Activated CD4-positive, alpha-beta T cell treated with anti-CD3 and anti-CD28 coated beads, Interleukin-2, amount 50 U/mL, for 4 hours (primary cell): ENCODE measurements around the gene FILIP1L.

Experiments
- DNase-seq, 2 experiments: peaks; one replicate each; pipeline ENCODE4 v3.0.0-alpha.2; 2020

FILIP1L gene

DNA sequence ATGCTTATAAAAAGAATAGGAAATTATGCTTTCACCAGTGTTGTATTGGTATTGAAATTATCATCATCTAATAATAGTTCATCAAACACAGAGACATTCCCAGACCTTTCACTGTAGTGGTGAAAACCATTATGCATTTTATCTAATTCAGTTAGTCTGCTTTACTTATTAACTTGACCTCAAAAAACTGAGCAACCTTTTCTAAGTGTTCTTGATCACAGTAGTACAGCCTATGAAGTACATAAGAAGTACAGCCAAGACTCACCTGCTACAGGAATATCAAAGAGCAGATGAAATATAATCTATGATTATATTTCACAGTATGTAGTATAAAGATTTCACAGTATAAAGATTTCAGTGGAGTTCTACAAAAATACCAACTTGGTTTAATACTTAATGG is 75.2 kb downstream of the FILIP1L start:
- DNase-seq, result no peak

DNA sequence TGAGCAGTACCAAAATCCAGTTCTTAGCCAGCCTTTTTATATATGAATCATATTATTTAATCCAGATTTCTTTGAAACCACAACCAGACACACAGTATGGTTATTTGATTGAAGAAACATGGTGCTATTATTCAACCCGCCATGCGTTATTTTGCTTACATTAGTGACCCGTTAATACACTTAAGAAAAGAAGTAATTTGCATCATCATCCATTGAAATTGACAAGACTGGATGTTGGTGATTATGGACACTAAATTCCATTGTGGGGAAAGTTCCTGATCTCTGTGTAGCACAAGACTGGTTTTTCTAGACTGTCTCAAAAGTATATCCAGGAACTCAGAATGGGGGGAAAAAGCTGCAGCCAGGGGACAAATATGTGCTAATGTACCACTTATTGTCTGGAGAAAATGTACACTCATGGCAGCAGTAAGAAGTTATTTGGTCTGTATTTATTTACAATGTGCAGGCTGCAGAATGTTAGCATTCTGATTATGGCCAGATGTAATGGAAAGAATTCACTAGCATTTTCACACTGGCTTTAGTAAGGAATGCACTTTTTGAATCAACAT is 80.3 kb downstream of the FILIP1L start:
- no peak for DNase-seq

- no peak for DNase-seq
Measured at GRCh38 chr3:100033184-100033583, 81.1 kb downstream of the FILIP1L start.

DNA sequence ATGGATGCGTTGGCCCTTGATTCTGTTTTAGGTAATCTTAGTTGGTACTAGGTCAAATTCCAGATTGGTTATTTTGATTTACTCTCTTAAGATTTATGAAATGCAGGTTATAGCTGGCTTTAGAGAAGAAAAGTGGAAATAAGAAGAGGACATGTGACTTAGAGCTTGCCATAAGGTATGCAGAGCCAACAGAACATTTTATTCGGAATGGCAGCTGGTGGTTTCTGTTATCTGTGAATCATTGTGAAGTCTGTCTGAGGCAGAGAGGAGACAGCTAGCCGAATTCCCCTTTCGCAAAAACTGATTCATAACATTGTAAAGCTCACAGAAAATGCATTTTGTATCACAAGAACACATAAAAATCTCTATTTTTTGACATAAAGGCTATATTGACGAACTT is 82.1 kb downstream of the FILIP1L start:
- DNase-seq, result no peak

- no peak for DNase-seq
Measured at GRCh38 chr3:100030914-100031425, 83.3 kb downstream of the FILIP1L start.

DNA sequence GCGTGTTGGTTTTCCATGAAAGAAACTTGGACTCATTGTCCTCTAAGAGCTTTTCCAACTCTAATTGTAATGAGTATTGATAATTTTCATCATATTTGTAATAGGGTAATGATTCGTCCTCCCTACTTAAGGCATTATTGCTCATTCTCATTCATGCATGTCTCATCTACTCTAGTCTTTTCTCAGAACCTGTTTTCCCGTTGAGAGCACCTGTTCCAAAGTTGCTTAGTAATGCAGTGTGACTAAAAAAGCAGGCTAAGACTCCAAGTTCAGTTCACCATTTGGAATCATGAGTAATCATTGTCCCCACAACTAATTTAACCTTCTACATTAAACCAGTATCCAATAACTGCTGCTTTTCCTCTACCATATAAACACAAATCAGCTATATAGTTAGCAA is 84.0 kb downstream of the FILIP1L start:
- no peak for DNase-seq

DNA sequence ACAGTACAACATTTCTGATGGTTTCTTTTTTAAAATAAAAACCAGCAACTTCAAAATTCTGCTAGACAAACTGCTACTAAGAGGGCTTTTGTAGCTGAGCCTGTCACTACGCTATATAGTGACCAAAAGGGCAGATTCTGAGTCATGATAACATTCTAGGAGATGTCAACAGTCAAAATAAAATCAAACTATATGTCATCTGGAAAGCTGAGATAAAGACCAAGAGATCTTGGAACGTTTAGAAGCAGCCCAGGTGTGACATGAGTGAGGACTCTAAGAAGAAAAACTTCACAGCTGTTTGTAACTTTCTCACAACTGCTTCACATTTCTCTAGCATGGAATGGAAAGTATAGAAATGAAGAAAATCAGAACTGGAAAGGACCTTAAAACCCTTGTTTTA is 84.6 kb downstream of the FILIP1L start:
- DNase-seq, result no peak

- no peak for DNase-seq
Measured at GRCh38 chr3:100029052-100029451, 85.2 kb downstream of the FILIP1L start.

DNA sequence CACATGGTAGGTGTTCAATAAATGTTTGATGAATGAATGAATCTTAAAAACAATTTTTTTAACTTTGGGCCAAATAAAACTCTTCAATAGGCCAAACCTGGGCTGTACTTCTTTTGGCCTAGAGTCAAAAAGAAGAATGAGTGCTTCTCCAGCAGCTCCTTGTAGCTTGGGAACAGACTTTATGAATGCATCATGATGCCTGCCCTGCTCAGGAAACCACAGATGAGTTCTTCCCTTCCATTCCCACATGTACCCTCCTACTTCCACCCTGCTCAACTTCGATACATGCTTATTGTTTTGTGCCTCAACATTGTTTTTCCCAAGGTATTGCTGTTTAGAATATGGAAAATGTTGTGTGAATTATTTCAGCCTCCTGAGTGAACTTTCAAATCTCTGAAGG is 87.0 kb downstream of the FILIP1L start:
- DNase-seq, result no peak

GRCh38 chr3:100024520-100025303 is 89.6 kb downstream of the FILIP1L start:
- no peak for DNase-seq

DNA sequence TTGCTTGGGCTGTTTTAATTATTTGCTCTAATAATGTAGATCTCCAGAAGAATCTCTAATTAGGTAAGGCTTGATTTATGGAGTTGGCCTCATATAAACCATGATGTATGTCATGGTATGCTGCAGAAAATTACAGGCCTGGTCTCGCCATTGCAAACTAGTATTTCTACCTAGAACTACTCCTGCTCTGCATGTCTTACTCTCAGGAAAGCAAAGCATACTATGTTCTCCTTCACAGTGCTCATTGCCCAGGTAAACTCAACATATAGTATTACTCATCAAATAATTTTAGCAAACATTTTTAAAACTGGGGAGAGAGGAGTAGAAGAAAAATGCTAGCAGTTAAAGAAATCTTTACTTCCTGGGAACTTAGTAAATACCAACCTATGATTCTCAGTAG is 90.7 kb downstream of the FILIP1L start:
- DNase-seq, result no peak

- DNase-seq, result no peak
Measured at GRCh38 chr3:100023150-100023549, 91.2 kb downstream of the FILIP1L start.

DNA sequence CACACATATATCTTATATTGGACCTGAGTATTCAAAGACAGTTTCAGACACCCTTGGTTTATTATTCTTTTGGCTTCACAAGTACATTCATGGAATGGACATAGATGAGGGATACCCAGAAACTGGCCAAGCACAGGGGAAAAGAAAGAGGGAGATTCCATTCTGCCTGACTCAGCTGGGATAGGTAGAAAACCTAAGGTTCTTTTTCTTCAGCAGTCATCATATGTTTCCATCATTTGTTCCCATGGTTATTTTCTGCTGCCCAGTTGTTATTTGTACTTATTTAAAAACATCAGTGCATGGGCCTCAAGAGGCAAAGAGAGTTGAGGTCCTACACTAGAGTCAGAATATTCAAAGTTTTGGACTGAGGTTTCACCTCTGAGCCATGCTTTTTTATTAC is 91.8 kb downstream of the FILIP1L start:
- DNase-seq, result no peak

DNA sequence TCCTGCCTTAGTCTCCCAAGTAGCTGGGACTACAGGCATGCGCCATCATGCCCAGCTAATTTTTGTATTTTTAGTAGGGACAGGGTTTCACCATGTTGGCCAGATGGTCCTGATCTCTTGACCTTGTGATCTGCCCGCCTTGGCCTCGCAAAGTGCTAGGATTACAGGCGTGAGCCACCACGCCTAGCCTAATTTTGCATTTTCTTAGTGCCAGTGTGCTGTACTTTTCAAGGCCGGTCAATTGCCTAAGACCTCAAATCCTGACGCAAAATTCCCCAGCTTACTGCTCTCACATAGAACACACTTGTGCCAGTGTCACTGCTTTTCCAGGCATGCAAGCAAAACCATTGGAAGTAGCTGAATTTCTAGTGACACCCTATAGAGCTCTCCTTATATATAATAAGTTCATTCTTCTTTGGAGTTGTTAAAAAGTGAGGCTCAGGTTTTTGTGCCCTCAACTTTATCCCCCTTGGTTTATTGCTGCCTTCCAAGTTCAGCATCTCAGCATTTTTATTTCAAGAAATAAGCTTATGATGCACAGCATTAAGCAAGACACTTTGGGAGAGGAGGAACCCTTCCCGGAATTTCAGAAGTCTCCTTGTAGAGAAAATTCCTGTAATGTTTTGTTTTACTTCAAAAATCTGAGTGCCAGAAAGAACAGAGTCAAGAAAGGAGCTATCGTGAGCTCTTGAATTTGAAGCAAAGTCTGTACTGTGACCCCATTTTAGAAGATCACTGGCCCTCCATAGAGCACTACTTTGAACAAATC is 93.2 kb downstream of the FILIP1L start:
- DNase-seq, result no peak

DNA sequence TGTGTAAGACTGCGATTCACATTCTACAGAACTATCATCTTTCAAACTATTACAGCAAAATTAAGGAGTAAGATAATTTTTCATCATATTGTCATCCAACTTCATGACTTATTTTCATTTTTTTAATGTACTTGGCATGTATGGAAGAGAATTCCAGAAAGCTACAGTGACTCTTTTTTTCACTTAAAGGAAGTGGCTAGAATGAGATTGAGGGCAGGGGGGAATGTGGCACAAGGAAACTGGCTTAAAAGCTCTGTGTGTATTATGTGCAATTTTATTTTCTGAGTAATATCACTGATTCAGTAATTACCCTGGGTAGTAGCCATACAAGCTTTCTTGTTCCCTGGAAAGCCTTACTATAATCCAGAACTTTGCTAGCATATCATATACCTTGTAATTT is 94.6 kb downstream of the FILIP1L start:
- no peak for DNase-seq

DNA sequence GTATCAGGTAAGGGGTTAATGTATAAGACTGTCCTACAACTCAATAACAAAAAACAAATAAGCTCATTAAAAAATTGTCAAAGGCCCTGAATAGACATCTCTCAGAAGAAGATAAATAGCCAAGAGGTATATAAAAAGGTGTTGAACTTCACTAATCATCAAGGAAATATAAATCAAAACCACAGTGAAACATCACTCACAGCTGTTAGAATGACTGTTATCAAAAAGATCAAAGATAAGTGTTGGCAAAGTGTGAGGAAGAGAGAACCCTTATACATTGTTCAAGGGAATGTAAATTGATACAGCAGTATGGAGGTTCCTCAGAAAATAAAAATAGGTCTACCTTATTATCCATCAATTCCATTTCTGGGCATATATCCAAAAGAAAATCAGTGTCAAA is 95.5 kb downstream of the FILIP1L start:
- no peak for DNase-seq

DNA sequence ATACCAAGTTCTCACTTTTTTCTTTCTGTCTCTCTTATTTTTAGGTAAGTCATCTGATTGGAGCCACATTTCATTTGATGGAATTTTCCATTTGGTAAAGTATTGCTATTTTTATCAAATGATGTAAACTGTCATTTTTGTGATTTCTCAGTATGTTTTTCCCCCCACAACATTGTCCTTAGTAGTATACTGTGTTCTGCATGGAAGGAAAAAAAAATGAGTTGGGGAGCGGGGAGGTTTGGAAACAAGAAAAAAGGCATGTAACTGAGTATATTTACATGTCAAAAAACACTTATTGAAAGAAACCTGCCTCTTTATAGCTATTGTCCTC is 104.2 kb downstream of the FILIP1L start:
- no peak for DNase-seq

DNA sequence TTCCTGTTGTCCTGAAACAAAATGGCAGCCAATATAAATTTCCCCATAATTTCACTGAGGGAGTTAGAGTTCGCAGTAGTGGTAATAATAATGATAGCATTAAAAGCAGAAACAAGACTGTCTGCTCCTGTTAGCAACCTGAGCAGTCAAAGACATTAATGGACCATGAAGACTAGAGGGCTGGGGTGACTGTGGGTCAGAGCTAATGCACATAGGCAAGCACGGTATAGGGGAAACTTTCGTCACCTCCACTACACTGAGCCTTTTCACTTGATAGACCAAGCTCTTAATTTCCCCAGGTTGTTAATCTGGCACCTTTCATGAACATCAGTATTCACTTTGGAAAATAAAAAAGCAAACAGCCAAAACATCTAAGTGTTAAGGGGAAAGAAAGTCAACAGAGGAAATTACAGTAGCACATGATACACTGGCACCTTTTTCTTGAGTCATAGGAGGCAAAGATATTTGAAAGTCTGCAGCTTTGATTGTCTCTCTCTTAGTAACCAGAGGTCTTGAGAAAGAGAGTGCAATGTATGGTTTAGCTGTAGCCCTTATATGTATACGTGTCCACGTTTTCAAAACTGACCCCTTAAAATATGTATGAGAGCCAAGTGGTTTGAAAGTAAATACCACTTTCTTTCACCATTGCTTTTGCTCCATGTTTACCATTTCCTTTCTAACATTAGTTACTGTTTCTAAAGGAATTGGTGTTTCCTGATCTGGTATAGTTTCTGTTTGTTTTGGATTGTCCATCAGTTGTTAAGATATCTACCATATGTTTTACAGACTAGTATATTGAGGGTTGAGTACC is 104.8 kb downstream of the FILIP1L start:
- DNase-seq, result no peak

DNA sequence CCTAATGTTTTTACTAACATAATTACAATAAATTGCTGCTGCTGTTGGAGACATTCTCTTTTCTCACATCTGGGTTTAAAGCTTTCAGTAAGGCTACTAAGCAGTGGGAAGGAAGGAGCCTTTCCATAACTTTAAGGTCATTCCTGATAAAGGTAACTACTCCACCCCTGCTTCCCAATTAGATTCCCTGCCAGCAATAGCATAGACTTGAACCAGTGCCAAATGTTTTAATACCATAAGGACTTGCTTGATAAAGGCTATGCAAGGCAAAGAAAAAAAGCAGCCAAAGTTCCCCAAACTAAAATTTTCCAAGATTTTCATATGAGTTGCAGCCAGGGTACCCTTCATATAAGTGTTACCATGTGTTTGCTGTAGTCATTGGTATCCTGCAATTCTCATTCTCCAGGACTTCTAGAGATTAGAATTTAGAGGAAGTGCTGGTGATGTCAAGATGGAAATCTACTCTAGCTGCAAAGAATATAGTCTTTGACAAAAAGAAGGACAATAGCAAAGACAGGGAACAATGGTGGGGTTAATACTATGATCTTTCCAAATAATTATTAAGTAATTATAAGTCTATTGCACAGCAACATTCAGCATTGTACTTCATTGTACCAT is 106.1 kb downstream of the FILIP1L start:
- no peak for DNase-seq

DNA sequence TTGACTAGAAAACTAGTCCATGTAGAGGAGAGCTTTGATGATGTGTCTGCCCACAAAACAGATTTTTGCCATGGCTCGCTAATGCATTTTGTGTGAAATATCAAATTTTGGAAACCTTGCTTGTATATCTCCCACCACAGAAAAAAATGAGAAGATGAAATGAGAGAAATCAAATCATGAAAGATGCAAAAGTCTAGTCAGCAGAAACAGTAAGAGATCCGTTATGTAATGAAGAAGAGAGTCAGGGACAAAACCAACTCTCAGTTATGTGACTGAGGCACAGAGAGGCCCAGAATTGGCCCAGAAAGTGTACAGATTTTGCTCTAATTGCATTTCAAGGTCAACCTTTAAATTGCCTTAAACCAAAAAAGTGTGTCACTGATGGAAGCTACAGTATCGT is 107.0 kb downstream of the FILIP1L start:
- no peak for DNase-seq

DNA sequence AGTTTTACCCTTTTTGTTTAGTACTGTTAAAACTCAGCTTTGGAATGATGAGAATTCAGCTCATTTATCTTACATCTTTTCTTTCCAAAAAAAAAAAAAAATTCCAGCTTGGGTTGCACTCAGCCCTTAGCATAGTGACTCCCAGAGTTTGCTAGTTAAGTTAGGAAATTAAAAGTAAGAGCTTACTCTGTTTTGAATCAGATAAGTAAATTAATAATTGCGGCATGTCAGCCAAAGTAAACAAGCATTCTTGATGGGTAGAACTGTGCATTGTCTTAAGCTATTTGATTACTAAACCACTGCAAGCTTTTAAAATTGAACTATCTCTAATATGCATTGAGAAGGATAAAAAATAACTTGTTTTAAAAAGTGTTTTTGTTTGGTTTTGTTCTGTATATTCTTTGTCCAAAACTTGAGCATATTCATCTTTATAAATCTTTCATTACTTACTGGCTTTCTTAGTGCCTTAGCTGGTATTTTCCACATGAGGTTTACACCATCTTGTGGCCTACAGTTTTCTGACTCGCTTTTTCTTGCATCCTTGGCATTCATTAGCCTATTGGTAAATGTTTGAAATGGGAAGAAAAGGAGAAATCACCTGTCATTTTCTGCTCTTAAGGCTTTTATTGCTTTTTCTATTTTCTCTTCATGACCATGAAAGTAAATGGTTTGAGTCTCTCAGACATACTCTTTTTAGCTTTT is 107.6 kb downstream of the FILIP1L start:
- DNase-seq, result no peak
